Bronchial epithelial cell (primary cell): ENCODE data around the gene HTR2B. TPM values are rescaled to one million over a fixed set of nuclear protein-coding genes. Genes with fewer than 3 reads are reported as not detected.

ENCODE experiments used
- DNase-seq: peaks from one replicate; pipeline ENCODE4 v3.0.0-alpha.2; 2010; ENCODE audit warnings: low read depth
- FAIRE-seq: peaks from 2 replicates; lab custom pipeline; 2011; peaks lifted over from hg19 to GRCh38; lab: Jason Lieb, UNC
- H3K27me3 ChIP-seq: 2 replicates; pipeline ENCODE4 v1.5.1; 2011; ENCODE audit warnings: low read length; ENCODE audit not compliant: control insufficient read depth, insufficient read depth
- H3K36me3 ChIP-seq: 2 replicates; pipeline ENCODE4 v1.5.1; 2011; ENCODE audit warnings: low read length; ENCODE audit not compliant: control insufficient read depth, insufficient read depth
- H3K4me3 ChIP-seq: 2 replicates; pipeline ENCODE4 v1.5.1; 2011; ENCODE audit warnings: mild to moderate bottlenecking, low read depth, low read length, control low read depth
- total RNA-seq: library from RNA; depleted of rRNA; stranded (reverse); fragments of >200 nt; gene quantifications from 2 replicates; pipeline ENCODE4 v1.2.1, GENCODE V29; 2014
- TF ChIP-seq, protein P1 (sequence below): IDR thresholded peaks from 2 replicates; pipeline ENCODE4 v1.5.1; 2011; ENCODE audit warnings: mild to moderate bottlenecking, moderate library complexity, low read length, control low read depth, inconsistent platforms; ENCODE audit not compliant: insufficient read depth, severe bottlenecking

The HTR2B gene
- total RNA-seq, 1 donor from 2014 or later, result 0.53 TPM

DNA sequence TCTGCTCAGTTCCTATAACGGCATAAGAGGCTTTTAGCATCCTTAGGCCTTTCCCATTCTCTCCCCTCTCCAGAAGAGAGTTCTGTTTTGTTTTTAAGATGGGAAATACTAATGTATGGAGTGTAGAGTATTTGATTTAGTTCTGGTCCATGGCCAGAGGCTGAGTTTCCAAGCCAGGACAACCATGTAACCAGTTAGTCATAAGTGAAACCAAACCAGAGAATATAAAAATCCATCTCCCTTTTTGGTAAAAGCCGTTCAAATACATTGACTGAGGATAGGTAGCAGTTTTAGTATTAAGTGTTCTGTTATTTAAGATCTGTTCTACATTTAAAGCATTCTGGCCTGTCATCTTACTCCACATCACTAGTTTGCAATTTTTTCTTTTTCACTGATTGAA is 65.1 kb downstream of the HTR2B start:
- DNase-seq (no peak), FAIRE-seq (no peak)
- Histone ChIP-seq H3K4me3 (no peak overlapping the region), H3K36me3 (peaks cover 6% of the 10 kb centered on the region), H3K27me3 (no peaks in the 10 kb centered on the region)
- TF ChIP-seq, protein P1, sequence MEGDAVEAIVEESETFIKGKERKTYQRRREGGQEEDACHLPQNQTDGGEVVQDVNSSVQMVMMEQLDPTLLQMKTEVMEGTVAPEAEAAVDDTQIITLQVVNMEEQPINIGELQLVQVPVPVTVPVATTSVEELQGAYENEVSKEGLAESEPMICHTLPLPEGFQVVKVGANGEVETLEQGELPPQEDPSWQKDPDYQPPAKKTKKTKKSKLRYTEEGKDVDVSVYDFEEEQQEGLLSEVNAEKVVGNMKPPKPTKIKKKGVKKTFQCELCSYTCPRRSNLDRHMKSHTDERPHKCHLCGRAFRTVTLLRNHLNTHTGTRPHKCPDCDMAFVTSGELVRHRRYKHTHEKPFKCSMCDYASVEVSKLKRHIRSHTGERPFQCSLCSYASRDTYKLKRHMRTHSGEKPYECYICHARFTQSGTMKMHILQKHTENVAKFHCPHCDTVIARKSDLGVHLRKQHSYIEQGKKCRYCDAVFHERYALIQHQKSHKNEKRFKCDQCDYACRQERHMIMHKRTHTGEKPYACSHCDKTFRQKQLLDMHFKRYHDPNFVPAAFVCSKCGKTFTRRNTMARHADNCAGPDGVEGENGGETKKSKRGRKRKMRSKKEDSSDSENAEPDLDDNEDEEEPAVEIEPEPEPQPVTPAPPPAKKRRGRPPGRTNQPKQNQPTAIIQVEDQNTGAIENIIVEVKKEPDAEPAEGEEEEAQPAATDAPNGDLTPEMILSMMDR, result no peak

DNA sequence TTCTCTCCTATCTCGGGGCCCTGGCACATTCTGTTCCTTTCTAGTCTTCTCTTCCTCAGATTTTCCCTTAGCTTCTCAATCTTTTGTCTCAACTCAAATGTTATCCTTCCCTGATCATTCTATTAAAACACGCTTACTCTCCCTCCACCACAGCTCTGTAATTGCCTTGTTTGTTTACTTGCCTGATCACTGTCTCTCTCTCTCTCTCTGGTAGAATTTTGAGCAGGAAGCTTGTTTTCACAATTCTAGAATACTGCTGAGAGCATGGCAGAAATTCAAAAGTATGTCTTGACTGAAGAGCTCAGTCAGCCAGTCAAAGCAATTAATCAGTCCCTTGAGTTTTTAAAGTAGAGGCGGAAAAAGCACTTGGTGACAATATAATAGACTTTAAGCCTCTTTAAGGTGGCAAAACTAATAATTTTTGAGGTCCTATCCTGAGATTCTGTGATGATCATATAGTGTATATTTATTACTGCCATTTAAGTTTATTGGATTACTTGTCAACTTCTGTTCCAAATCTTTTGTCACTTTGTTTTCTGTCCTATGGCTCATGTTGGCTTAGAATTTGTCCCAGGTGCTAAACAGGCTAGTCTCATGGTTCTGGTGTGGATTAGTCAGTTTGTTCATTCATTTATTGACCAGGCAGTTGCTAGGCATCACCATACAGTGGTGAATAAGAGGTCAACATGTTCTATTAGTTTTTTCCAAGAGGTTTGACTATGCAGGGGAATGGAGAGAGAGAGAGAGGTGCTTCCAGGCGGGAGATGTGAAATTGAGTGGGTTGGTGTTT is 65.9 kb downstream of the HTR2B start:
- TF ChIP-seq, protein P1, result no peak
- no peak overlapping the region for H3K4me3 ChIP-seq
- H3K27me3 ChIP-seq, result no peaks in the 10 kb centered on the region
- FAIRE-seq (no peak), DNase-seq (peak; percentile 59)
- peaks cover 4% of the 10 kb centered on the region for H3K36me3 ChIP-seq

Other genes starting within 250 kb of the HTR2B start
- gene GPR55, start 199.8 kb downstream of the HTR2B start, total RNA-seq, result not detected in 2 replicates
- not detected in 2 replicates for gene SPATA3, start 128.9 kb downstream of the HTR2B start, total RNA-seq
- gene C2orf72, start 87.5 kb downstream of the HTR2B start, total RNA-seq, result under 0.01 TPM in 1 of 2 replicates, not detected in the other
- gene PSMD1, start 68.2 kb downstream of the HTR2B start, total RNA-seq, result 69.5 and 111 TPM in 2 replicates
- gene ARMC9, start 73.6 kb upstream of the HTR2B start, total RNA-seq, result 8.4 and 8.8 TPM in 2 replicates